ENCODE measurements around the gene FCHSD1.

DNA sequence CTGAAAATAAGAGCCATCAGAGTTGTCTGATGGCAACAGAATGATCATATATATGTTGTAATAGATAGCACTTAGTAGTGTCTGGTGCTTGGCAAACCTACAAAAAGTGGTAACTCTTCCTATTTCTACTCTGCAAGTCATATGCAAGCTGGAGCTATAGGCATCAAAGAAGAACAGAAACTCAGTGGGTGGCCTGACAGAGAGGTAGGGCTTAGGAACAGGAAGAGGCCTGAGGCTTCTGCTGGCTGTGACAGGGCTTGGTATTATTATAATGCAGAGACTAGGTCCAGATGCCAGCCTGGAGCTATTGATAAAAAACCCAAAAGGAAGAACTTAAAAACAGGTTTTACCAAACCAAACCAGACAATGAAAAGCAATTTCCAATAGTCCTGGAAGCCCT lies 28.0 kb downstream of the FCHSD1 start:
- TF ChIP-seq, protein P1, sequence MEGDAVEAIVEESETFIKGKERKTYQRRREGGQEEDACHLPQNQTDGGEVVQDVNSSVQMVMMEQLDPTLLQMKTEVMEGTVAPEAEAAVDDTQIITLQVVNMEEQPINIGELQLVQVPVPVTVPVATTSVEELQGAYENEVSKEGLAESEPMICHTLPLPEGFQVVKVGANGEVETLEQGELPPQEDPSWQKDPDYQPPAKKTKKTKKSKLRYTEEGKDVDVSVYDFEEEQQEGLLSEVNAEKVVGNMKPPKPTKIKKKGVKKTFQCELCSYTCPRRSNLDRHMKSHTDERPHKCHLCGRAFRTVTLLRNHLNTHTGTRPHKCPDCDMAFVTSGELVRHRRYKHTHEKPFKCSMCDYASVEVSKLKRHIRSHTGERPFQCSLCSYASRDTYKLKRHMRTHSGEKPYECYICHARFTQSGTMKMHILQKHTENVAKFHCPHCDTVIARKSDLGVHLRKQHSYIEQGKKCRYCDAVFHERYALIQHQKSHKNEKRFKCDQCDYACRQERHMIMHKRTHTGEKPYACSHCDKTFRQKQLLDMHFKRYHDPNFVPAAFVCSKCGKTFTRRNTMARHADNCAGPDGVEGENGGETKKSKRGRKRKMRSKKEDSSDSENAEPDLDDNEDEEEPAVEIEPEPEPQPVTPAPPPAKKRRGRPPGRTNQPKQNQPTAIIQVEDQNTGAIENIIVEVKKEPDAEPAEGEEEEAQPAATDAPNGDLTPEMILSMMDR (IDR thresholded peaks at IDR 0.05 in 8 of 11, conservative IDR thresholded peaks at IDR 0.05 in 3 of 11), result no peak
- no peak for TF ChIP-seq POLR2AphosphoS5 (IDR thresholded peaks at IDR 0.05)

All from spleen (tissue), 7 donors.